Endothelial cell of umbilical vein (primary cell): ENCODE measurements around the gene PI3. TPM values are rescaled to one million over a fixed set of nuclear protein-coding genes. Genes with fewer than 3 reads are reported as not detected.

Experiments
- polyA plus RNA-seq, 4 experiments: library from polyadenylated mRNA; depleted of rRNA in 3 of 4; stranded (reverse) in 3 of 4; unstranded in 1 of 4; fragments of >200 nt; gene quantifications; 2 replicates each; pipeline versions ENCODE4 v1.2.1 to v1.2.3, GENCODE V29; 2011 to 2012; ENCODE audit warnings: missing spikeins in 1 of 4
- total RNA-seq: library from RNA; stranded (reverse); gene quantifications from 2 replicates; pipeline ENCODE4 v1.2.3, GENCODE V29; 2021

Gene PI3
- total and polyA plus RNA-seq, 2 donors (not counting 3 experiments of a cell fraction or from before 2014, with no cell fraction given) = not detected

Other genes with a start within 250 kb of the PI3 start
- gene TOMM34, start 214.5 kb upstream of the PI3 start, total RNA-seq = 37.0 and 44.2 TPM in 2 replicates
- gene TOMM34, start 214.5 kb upstream of the PI3 start, polyA plus RNA-seq = 36.3 and 36.9 TPM in 2 replicates
- 28.2 and 29.6 TPM in 2 replicates for gene STK4, start 208.4 kb upstream of the PI3 start, total RNA-seq
- gene STK4, start 208.4 kb upstream of the PI3 start, polyA plus RNA-seq = 7.0 and 9.1 TPM in 2 replicates
- gene KCNS1, start 73.8 kb upstream of the PI3 start, total RNA-seq = 0.23 and 0.29 TPM in 2 replicates
- gene KCNS1, start 73.8 kb upstream of the PI3 start, polyA plus RNA-seq = 0.14 and 0.29 TPM in 2 replicates
- not detected in 2 replicates for gene WFDC5, start 59.7 kb upstream of the PI3 start, total RNA-seq
- not detected in 2 replicates for gene WFDC5, start 59.7 kb upstream of the PI3 start, polyA plus RNA-seq
- gene WFDC12, start 50.4 kb upstream of the PI3 start, total RNA-seq = not detected in 2 replicates
- gene WFDC12, start 50.4 kb upstream of the PI3 start, polyA plus RNA-seq = not detected in 2 replicates
- not detected in 2 replicates for gene SEMG1, start 32.1 kb downstream of the PI3 start, total RNA-seq
- gene SEMG1, start 32.1 kb downstream of the PI3 start, polyA plus RNA-seq = not detected in 2 replicates
- gene SEMG2, start 46.5 kb downstream of the PI3 start, total RNA-seq = not detected in 2 replicates
- not detected in 2 replicates for gene SEMG2, start 46.5 kb downstream of the PI3 start, polyA plus RNA-seq
- not detected in 2 replicates for gene SLPI, start 79.7 kb downstream of the PI3 start, total RNA-seq
- gene SLPI, start 79.7 kb downstream of the PI3 start, polyA plus RNA-seq = not detected in 2 replicates
- not detected in 2 replicates for gene RBPJL, start 131.9 kb downstream of the PI3 start, total RNA-seq
- gene RBPJL, start 131.9 kb downstream of the PI3 start, polyA plus RNA-seq = not detected in 2 replicates
- gene MATN4, start 133.4 kb downstream of the PI3 start, total RNA-seq = 0.14 TPM in 1 of 2 replicates, not detected in the other
- gene MATN4, start 133.4 kb downstream of the PI3 start, polyA plus RNA-seq = 0.10 and 0.11 TPM in 2 replicates
- gene SDC4, start 173.5 kb downstream of the PI3 start, total RNA-seq = 28.7 and 32.0 TPM in 2 replicates
- gene SDC4, start 173.5 kb downstream of the PI3 start, polyA plus RNA-seq = 23.1 and 26.3 TPM in 2 replicates
- 22.3 and 27.4 TPM in 2 replicates for gene SYS1, start 188.3 kb downstream of the PI3 start, total RNA-seq
- gene SYS1, start 188.3 kb downstream of the PI3 start, polyA plus RNA-seq = 79.6 and 91.8 TPM in 2 replicates
- gene TP53TG5, start 203.4 kb downstream of the PI3 start, total RNA-seq = not detected in 2 replicates
- gene TP53TG5, start 203.4 kb downstream of the PI3 start, polyA plus RNA-seq = not detected in 2 replicates
- gene DBNDD2, start 233.4 kb downstream of the PI3 start, total RNA-seq = 15.6 and 16.3 TPM in 2 replicates
- 27.9 and 28.7 TPM in 2 replicates for gene DBNDD2, start 233.4 kb downstream of the PI3 start, polyA plus RNA-seq
- 92.7 and 96.8 TPM in 2 replicates for gene PIGT, start 241.2 kb downstream of the PI3 start, total RNA-seq
- 143 and 162 TPM in 2 replicates for gene PIGT, start 241.2 kb downstream of the PI3 start, polyA plus RNA-seq